GM12875 (cell line): Measurements from ENCODE around the gene CASKIN1.
"Not testable (repeated sequence)": the region's sequence is repeated elsewhere in the genome, so short reads cannot be mapped to it uniquely, and the experiment has no call there.

Source experiments
- H3K4me3 ChIP-seq: one replicate; pipeline ENCODE4 v1.5.1; 2011; ENCODE audit warnings: low read depth, low read length, control low read depth
- CTCF ChIP-seq: IDR thresholded peaks from 2 replicates; pipeline ENCODE4 v1.5.1; 2011; ENCODE audit warnings: low read depth, mild to moderate bottlenecking, control low read depth, inconsistent platforms, low read length, moderate library complexity, borderline replicate concordance; ENCODE audit not compliant: insufficient read depth

The CASKIN1 gene

GRCh38 chr16:2207872-2208271, 11.5 kb upstream of the CASKIN1 start:
- TF ChIP-seq CTCF = no peak
- no peak overlapping the region for H3K4me3 ChIP-seq

- TF ChIP-seq CTCF = no peak
- H3K4me3 ChIP-seq = no peak overlapping the region
Measured at GRCh38 chr16:2206780-2207433, 10.5 kb upstream of the CASKIN1 start.

- no peak for TF ChIP-seq CTCF
Measured at GRCh38 chr16:2206420-2206779, 10.0 kb upstream of the CASKIN1 start.

GRCh38 chr16:2205967-2206313, 9.5 kb upstream of the CASKIN1 start:
- peak overlapping the region; percentile 100 for H3K4me3 ChIP-seq
- no peak for TF ChIP-seq CTCF

More at GRCh38 chr16:2206420-2206779, 10.0 kb upstream of the CASKIN1 start:
- H3K4me3 ChIP-seq = peak overlapping the region; percentile 100

- TF ChIP-seq CTCF = peak; percentile 37; the same call in 1 of the 2 replicates
- peak within 1 kb of the TSS; percentile 100 for H3K4me3 ChIP-seq
Measured at GRCh38 chr16:2205104-2205966, 8.9 kb upstream of the CASKIN1 start, which contains the start of gene MLST8. TSS of gene MLST8 (plus strand) at chr16:2205454. CDS start at chr16:2206086, 632 bp downstream.

GRCh38 chr16:2204416-2205103, 8.2 kb upstream of the CASKIN1 start:
- no peak for TF ChIP-seq CTCF
- H3K4me3 ChIP-seq = peak overlapping the region; percentile 100

GRCh38 chr16:2203119-2203688, 6.8 kb upstream of the CASKIN1 start:
- H3K4me3 ChIP-seq = not testable (repeated sequence)
